GM21576 (cell line): ENCODE measurements around the gene SYNDIG1.

ENCODE experiments used
- ATAC-seq: cut with Tn5 transposase; IDR thresholded peaks from one replicate; pipeline ENCODE4 v1.9.1; 2021; ENCODE audit warnings: mild to moderate bottlenecking, moderate library complexity; ENCODE audit not compliant: unreplicated experiment

SYNDIG1 gene

GRCh38 chr20:24446811-24447210, 22.6 kb upstream of the SYNDIG1 start:
- ATAC-seq: no peak

- no peak for ATAC-seq
Measured at GRCh38 chr20:24448170-24448569, 21.3 kb upstream of the SYNDIG1 start.

- ATAC-seq: no peak
Measured at GRCh38 chr20:24449026-24449720, 20.3 kb upstream of the SYNDIG1 start.

- no peak for ATAC-seq
Measured at GRCh38 chr20:24450177-24450576, 19.3 kb upstream of the SYNDIG1 start.

- no peak for ATAC-seq
Measured at GRCh38 chr20:24450624-24451376, 18.6 kb upstream of the SYNDIG1 start.

- ATAC-seq: no peak
Measured at GRCh38 chr20:24451428-24451827, 18.0 kb upstream of the SYNDIG1 start.

- no peak for ATAC-seq
Measured at GRCh38 chr20:24452016-24452415, 17.4 kb upstream of the SYNDIG1 start.

GRCh38 chr20:24452498-24453127, 16.8 kb upstream of the SYNDIG1 start:
- no peak for ATAC-seq

- no peak for ATAC-seq
Measured at GRCh38 chr20:24453869-24454268, 15.6 kb upstream of the SYNDIG1 start.

GRCh38 chr20:24455081-24455480, 14.3 kb upstream of the SYNDIG1 start:
- no peak for ATAC-seq

GRCh38 chr20:24456398-24456781, 13.0 kb upstream of the SYNDIG1 start:
- ATAC-seq: no peak

- ATAC-seq: no peak
Measured at GRCh38 chr20:24458436-24458835, 11.0 kb upstream of the SYNDIG1 start.

GRCh38 chr20:24459733-24460132, 9.7 kb upstream of the SYNDIG1 start:
- no peak for ATAC-seq

- no peak for ATAC-seq
Measured at GRCh38 chr20:24460712-24461111, 8.7 kb upstream of the SYNDIG1 start.

- no peak for ATAC-seq
Measured at GRCh38 chr20:24461848-24462247, 7.6 kb upstream of the SYNDIG1 start.

- ATAC-seq: no peak
Measured at GRCh38 chr20:24462460-24463010, 6.9 kb upstream of the SYNDIG1 start.

GRCh38 chr20:24465159-24465558, 4.3 kb upstream of the SYNDIG1 start:
- no peak for ATAC-seq

- no peak for ATAC-seq
Measured at GRCh38 chr20:24465730-24466129, 3.7 kb upstream of the SYNDIG1 start.

- no peak for ATAC-seq
Measured at GRCh38 chr20:24468401-24469115, 871 bp upstream of the SYNDIG1 start.

GRCh38 chr20:24469894-24470745, 691 bp downstream of the SYNDIG1 start:
- no peak for ATAC-seq
